GM19328 (cell line): ENCODE measurements around the gene FAM20B.
"Not testable (repeated sequence)": the region's sequence is repeated elsewhere in the genome, so short reads cannot be mapped to it uniquely, and the experiment has no call there.

Experiments
- ATAC-seq: cut with Tn5 transposase; IDR thresholded peaks from one replicate; pipeline ENCODE4 v1.9.1; 2021; ENCODE audit warnings: mild to moderate bottlenecking, moderate library complexity; ENCODE audit not compliant: unreplicated experiment

Gene FAM20B

DNA sequence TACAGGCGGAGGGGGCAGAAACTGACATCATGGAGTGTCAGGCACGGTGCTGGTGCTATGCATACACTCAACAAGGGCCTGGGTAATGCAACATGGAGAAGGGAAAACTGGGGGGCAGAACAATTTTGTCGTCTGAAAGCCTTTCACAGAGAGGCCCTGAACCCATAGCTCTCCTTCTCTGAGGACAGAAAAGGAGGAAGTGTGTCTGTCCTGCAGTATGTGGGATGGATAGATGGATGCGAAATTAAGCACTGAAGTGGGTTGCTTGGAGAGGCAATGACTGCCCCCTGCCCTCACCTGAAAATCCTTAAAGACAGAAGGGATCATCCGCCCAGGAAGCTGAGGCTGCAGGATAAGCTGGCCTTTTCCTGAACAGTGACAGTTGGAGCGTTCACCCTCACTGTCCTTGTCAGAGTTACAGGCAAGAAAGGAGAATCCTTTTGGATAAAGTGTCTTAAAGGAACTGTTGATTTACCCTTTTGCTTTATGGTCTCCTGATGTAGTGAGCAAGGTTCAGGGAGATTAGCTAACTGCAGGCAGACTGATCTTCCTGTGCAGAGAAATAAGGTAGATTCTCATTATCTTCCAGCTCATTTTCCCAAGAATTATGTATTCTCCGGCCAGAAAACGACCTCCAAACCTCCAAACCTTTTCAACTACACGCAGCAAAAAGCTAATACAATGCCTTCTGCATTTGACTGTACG lies 1.6 kb upstream of the FAM20B start:
- no peak for ATAC-seq

DNA sequence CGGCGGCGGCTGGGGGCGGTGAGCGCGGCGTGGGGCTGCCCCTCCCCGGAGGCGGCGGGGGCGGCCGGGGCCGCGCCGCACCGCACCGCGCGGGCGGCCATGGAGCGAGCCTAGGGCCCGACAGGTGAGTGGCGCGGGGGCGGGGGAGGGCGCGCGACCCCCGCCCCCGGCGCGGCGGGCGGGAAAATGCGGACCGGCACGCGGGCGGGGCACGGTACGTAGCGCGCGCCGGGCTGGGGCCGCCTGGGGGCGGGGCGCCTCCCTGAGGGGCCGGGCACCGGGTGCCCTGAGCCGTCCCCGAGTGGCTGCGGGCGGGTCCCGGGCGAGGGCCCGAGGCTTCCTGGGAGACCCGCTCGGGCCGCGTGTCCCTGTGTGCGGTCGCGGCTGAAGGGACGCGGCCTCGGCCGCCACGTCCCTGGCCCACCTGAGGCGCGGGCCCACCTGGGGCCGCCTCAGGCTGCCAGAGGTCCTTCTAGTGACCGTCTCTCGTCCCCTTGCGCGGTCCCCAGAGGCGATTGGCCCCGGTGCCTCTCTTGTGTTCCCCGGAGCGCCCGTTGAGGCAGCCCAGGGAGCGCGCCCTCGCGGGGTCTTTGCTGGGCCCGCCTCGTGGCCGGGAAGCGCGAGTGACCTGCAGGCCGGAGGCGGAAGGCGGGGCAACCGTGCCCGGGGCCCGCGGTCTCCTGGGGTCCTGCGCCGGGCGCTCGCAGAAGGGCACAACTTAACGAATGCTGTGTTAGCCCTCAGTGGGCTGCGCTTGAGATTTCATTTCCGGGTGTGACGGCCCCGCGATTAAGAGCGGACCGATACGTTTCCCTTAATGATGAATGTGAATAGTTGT lies 500 bp downstream of the FAM20B start:
- ATAC-seq, result peak; percentile 76

DNA sequence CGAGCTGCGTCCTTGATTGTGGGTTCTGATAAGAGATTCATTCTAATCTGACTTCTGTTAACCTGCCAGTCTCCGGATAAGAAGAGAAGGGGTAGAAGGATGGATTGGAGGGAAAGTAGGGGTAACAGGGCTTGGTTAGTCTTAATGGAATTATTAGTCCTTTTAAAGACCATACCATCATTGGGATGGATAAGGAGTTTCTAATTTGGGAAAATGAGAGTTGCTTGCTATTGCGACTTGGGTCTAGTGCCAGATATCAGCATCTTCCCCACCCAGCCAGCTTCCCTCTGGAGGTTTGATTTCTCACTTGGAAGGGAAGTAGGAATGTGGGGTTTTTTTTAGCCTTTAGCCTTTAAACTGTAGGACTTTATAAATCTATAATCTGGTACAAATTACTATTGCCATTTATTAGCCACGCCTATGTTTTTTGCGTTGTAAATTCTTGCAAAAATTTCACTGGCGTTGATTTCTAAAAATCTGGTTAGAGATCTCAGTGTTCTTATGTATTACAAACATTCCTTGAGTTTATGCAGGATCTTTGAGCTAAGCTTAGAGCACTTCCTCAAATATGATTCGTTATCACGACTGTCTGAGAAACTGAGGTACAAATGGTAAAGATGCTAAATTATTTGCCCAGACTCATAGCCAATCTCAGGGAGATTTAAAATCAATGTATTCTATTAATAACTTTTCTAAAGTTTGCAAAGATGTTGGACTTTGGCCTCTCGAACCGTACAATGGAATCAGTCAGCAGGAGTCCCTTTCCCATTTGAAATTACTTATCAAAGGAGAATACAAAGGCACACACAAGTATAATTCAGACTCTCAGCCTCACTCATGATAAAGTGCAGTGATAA lies 1.3 kb downstream of the FAM20B start:
- no peak for ATAC-seq

DNA sequence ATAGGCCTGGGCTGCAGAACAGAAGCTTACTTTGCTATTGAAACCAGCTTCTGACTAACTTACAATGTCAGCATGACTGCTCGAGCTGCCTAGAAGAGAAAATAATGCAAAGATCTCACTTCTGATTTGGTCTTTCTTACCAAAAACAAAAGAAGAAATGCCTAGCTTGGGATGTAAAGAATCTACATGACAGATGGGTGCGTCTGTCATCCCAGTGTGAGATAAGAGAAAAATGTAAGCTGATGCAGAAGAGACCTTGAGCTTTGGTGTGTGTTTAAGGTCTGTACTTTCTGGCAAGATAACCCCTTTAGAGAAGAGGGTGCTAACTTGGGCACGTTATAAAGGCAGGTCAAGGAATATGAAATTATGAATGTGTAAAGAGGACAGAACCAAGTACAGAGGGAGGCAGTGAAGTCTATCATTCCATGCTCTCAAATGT lies 3.6 kb downstream of the FAM20B start:
- no peak for ATAC-seq

DNA sequence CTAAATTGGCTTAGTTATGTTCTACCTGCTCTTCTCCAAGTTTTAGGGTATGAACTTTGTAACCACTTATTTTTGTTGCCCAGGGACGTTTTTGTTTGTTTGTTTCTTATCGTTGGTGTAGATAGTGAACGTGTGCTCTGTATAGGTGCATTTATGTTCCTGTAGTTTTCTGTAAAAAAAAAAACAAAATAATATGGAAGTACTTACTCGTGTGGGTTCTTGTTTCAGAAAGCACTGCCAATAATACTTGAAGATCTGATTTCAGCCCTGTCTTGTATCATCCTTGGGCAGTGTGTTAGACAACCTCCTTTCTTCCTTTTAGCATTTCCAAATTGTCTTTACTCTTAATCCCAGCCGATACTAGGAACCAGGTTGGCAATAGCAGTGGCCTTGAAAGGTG lies 4.4 kb downstream of the FAM20B start:
- ATAC-seq, result no peak

DNA sequence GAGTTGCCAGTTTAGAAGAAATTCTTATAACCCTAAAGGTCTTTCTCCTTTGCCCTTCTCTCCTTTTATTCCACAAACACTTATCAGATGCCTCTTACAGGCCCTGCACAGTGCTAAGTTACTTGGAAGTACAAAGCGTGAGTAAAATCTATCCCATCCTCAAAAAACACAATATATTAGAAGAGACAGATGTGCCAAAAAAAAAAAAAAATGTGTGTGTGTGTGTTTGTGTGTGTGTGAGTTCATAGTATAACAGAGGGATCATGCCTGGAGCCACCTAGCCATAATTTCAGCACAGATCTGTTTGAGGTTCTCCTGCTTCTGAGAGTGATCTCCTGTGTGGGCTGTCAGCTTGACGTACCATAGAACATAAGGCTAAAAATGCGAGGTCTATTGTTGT lies 5.0 kb downstream of the FAM20B start:
- ATAC-seq, result no peak

DNA sequence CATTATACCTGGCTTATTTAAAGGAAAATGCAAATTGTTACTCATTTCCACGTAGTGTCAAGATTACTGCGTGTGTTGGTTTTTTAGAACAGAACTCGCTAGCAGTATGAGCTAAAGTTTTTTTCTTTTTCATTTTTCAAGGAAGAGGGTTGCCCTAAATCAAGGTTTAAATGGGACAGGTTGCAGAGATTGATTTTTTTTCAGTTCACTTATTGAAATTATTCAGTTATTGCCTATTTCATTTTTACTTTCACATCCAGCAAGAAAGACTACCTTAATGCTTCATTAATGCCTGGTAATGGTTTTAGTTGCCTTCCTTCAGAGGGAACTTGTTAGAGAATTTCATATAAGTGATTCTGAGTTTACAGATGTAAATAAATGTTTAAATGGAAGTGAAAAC lies 5.6 kb downstream of the FAM20B start:
- no peak for ATAC-seq

DNA sequence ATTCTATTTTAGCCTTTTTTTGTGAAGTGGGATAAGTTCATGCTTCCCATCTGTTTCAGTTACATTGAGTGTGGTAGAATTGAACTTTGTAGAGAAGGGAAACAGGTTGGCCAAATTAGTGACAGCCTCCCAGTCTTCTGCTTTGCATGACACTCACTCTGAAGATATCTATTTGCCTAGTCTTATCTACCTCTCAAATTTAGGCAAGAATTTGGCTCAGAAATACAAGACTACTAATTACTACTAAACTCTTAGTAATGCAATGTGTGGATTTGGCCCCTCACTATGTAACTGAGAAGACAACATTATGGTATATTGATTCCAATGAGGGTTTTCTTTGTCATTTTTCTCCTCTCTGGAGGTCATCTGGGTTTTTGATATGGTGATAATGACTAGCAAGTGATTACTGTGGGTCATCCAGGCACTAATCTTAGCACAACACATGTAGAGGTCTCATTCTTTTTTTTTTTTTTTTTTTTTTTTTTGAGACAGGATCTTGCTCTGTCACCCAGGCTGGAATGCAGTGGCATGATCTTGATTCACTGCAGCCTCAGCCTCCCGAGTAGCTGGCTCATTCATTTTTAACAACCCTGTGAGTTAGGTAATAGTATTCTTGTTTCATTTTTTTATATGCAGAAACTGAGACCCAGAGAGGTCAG lies 6.3 kb downstream of the FAM20B start:
- ATAC-seq, result no peak

DNA sequence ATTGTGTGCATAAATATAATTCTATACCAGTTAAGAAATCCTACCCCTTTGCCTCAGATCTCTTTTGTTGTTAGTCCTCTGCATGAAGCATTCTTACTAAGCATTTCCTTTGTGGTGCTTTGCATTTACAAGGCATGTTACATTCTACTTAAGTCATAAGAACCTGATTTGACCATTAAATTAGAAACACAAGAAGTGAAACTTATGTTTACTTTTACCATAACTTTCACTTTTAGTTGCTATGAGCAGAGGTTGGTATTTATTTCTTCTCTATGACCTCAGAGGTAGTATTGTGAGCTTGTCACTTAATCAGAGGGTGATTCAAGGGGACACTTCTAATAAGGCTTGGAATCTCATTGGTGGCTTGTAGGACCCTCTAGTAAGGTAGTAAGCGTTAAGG lies 9.0 kb downstream of the FAM20B start:
- peak; percentile 71 for ATAC-seq

DNA sequence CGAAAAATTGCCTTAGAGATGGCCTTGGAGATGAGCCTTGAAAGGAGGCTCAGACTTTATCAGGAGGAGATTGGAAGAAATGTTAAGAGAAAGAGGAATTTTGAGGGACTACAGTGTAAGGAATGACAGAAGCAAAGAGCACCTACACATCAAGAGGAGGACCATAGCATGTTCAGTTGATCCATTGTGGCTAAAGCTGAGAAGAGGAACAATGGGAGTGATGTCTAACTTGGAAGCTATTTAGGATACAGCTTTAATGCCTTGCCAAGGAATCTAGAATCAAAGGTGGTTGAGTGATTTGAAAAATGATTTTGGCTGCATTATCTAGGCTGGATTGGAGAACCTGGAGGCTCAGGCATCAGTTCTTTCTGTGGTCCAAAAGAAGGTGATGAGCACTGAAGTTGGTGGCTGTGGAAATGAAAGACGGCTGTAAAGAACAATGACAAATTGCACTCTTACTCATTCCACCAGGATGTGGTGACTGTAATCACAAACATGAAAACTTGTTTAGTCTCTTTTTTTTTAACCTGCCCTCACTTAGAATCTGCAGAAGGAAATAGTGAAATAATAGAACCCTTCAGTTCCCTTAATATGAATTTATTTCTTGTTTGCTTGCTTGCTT lies 11.3 kb downstream of the FAM20B start:
- no peak for ATAC-seq

DNA sequence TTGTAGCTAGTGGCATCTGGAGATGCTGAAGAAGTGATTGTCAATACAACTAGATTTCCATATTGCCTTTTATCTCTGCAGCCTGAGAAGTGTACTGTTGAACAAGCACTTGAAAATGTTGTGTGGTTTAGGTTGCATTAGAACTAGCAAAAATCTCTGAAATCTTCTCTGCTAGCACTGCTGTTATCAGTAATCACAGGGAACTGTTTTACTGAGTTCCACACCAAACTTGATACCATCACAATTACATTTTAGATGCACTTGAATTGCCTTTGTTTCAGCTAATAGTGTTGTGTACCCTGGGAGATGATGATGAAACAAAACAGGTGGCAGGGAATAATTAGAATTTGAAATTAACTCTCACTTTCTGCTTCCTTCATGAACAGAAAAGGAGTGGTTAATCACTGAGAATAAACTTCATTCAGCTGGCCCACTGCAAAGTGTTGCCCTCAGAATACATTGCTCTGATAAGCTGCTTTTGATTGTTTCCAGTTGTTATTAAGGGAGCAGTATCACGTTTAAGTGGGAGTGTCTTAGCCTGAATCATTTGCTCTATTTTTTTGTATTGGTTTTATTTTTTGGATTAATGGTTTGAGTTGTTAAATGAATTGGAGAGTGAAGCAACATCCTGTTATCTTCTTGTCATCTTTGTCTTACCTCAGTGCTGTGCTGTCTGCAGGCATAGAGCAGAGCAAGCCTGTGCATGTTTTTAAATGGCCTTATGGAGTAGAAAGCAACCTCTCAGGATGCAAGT lies 13.0 kb downstream of the FAM20B start:
- no peak for ATAC-seq

DNA sequence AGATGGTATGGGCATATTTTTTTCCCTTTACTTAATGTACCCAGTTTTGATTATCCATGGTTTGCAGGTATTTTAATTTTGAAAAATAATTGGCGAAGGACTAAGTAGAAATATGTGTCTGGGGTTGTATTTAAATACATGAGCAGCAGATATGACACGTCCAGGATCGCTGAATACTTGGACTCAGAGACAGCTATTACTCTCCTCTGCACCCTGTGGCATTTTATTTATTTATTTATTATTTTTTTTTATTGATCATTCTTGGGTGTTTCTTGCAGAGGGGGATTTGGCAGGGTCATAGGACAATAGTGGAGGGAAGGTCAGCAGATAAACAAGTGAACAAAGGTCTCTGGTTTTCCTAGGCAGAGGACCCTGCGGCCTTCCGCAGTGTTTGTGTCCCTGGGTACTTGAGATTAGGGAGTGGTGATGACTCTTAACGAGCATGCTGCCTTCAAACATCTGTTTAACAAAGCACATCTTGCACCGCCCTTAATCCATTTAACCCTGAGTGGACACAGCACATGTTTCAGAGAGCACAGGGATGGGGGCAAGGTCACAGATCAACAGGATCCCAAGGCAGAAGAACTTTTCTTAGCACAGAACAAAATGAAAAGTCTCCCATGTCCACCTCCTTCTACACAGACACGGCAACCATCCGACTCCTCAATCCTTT lies 13.9 kb downstream of the FAM20B start:
- ATAC-seq, result not testable (repeated sequence)

DNA sequence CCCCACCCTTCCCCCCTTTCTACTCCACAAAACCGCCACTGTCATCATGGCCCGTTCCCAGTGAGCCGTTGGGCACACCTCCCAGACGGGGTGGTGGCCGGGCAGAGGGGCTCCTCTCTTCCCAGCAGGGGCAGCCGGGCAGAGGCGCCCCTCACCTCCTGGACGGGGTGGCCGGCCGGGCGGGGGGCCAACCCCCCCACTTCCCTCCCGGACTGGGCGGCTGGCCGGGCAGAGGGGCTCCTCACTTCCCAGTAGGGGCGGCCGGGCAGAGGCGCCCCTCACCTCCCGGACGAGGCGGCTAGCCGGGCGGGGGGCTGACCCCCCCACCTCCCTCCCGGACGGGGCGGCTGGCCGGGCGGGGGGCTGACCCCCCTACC lies 14.5 kb downstream of the FAM20B start:
- ATAC-seq, result not testable (repeated sequence)

DNA sequence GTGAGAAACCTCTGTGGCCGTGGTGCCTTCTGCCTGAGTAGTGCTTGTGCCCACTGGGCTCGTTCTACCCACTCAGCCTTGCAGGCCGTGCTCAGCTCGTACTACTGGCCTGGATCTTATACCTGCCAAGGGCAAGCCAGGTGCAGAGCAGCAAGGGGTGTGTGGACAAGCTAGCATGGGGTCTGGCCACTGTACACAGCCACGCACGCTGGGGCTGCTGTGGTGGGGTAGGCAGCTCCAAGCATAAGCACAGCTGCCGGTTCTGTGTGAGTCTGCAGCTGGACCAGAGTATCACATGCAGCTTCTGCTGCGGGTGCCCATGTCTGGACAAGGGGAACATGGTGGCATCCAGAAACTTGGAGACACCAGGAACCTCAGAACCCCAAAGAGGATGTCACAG lies 16.4 kb downstream of the FAM20B start:
- no peak for ATAC-seq

DNA sequence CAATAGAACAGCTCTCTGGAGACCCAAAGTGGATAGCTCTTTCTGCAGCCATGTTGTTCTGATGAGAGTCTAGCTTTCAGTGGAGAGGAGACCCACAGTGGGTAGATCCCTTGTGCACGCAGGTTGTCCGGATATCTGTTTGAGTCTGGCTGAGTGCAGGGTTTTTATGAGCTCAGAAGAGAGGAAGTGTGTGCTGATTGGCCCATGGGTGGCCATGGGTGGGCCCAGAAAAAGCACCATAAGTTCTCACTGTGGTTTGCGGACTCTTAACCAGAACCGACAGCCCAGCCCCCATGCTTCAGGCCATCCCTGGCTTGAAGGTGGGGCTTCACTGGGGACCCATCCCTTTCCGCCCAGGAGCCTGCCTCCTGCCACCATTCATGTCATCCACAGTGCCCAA lies 17.0 kb downstream of the FAM20B start:
- no peak for ATAC-seq

DNA sequence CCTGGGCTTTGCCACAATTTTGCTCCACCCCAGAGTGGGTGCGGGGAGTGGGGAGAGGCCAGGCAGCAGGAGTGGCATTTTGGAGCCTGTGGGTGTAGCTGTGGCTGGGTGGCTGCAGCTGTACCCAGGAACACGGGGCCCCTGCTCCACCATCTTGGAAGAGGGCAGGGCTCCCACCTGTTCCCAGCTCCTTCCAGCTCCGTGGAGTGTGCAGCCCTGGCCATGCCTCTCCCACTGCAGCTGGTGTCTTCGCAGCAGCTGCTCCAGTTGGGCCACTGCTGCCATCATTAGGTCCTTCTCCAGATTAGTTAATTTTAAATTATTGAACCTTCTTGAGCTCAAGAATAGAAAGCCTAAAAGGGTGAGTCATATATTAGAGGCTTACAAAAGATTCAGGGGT lies 17.6 kb downstream of the FAM20B start:
- no peak for ATAC-seq

DNA sequence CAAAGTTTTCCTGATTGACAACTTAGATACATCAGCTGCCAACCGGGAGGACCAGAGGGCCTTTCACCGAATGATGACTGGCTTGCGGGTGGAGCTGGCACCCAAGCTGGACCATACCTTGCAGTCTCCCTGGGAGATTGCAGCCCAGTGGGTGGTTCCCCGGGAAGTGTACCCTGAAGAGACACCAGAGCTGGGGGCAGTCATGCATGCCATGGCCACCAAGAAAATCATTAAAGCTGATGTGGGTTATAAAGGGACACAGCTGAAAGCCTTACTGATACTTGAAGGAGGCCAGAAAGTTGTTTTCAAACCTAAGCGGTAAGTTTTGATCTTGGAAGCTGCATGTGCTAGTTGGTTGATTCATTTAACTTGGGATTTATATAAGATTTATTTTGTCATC lies 18.2 kb downstream of the FAM20B start:
- ATAC-seq, result no peak

DNA sequence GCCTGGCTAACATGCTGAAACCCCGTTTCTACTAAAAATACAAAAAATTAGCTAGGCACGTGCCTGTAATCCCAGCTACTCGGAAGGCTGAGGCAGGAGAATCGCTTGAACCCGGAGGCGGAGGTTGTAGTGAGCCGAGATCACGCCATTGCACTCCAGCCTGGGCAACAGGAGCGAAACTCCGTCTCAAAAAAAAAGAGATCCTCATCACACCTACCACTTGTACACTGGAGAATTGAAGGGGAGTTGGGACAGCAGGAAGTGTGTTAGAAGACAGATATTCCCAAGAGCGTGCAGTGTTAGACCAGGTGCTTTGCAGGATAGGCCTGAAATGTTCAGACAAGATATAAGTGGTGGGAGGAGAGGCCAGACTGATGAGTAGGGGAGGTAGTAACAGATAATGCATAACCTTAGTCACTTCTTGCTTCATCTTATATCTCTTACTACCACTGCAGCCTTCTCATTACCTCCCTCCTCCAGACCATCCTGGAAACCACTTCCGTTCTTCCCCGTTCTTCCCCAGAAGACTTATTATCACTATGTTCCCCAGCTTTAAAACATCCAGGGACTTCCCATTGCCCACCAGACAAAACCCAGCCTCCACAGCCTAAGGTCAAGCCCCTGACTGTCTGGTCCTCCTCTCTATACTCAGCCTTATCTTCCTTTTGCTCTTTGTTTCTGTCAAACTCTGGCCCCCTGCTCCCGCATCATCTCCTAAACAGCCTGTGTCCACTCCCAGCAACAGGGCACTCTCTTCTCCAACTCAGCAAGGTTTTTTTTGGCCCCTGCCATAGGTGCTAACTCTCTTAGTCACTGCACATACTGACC lies 21.3 kb downstream of the FAM20B start:
- no peak for ATAC-seq
